K562 (cell line): ENCODE measurements around the gene SLC35B1. TPM values are rescaled to one million over a fixed set of nuclear protein-coding genes. Genes with fewer than 3 reads are reported as not detected.

Experiments used
- ARHGAP35 ChIP-seq: fragments of 450-650 bp; IDR thresholded peaks from 2 replicates; pipeline ENCODE4 v1.6.1; 2018; ENCODE audit not compliant: partially characterized antibody
- CBFA2T3 ChIP-seq: fragments of 450-650 bp; IDR thresholded peaks from 2 replicates; pipeline ENCODE4 v1.6.1; 2017
- EP400 ChIP-seq: fragments of 450-650 bp; IDR thresholded peaks from 2 replicates; pipeline ENCODE4 v1.6.1; 2017; ENCODE audit warnings: antibody characterized with exemption, mild to moderate bottlenecking, moderate library complexity
- HDAC2 ChIP-seq: fragments of 450-650 bp; IDR thresholded peaks from 2 replicates; pipeline ENCODE4 v1.6.1; 2016; ENCODE audit warnings: mild to moderate bottlenecking
- KAT2B ChIP-seq: IDR thresholded peaks from one replicate; pipeline ENCODE4 v1.6.1; 2012; ENCODE audit warnings: low read depth, mild to moderate bottlenecking, control low read depth, inconsistent platforms, low read length, moderate library complexity
- NCOR1 ChIP-seq: fragments of 450-650 bp; IDR thresholded peaks from 2 replicates; pipeline ENCODE4 v1.6.1; 2016; ENCODE audit warnings: mild to moderate bottlenecking, moderate library complexity
- PATZ1 ChIP-seq: fragments of 250-450 bp; sonication (Bioruptor Pico); IDR thresholded peaks from 2 replicates; pipeline ENCODE4 v1.5.0; 2020; ENCODE audit warnings: mild to moderate bottlenecking, borderline replicate concordance
- PCBP2 ChIP-seq: fragments of 200-400 bp; formaldehyde crosslinking; IDR thresholded peaks from 2 replicates; pipeline ENCODE4 v1.6.1; 2018; ENCODE audit warnings: low read length, low read depth, mild to moderate bottlenecking, moderate library complexity; ENCODE audit not compliant: poor library complexity, severe bottlenecking
- POLR2G ChIP-seq: fragments of 200-400 bp; formaldehyde crosslinking; IDR thresholded peaks from 2 replicates; pipeline ENCODE4 v1.6.1; 2017; ENCODE audit warnings: low read depth, mild to moderate bottlenecking, antibody characterized with exemption, low read length, moderate library complexity
- SMAD1 ChIP-seq: fragments of 150-350 bp; IDR thresholded peaks from 2 replicates; pipeline ENCODE4 v1.6.1; 2014; ENCODE audit warnings: low read length, low read depth; ENCODE audit not compliant: partially characterized antibody
- TAF15 ChIP-seq: fragments of 200-400 bp; formaldehyde crosslinking; IDR thresholded peaks from 2 replicates; pipeline ENCODE4 v1.6.1; 2017; ENCODE audit warnings: mild to moderate bottlenecking, low read depth, low read length, moderate library complexity
- TSHZ1 ChIP-seq: fragments of 250-450 bp; sonication (Bioruptor Pico); IDR thresholded peaks from 2 replicates; pipeline ENCODE4 v1.4.0; 2020; ENCODE audit warnings: mild to moderate bottlenecking, moderate library complexity
- ZNF23 ChIP-seq: fragments of 250-450 bp; sonication (Bioruptor Pico); IDR thresholded peaks from 2 replicates; pipeline ENCODE4 v1.4.0; 2020; ENCODE audit warnings: mild to moderate bottlenecking
- ZNF280B ChIP-seq: fragments of 250-450 bp; sonication (Bioruptor Pico); IDR thresholded peaks from 2 replicates; pipeline ENCODE4 v1.5.1; 2021; ENCODE audit warnings: mild to moderate bottlenecking
- ZNF57 ChIP-seq: fragments of 450-650 bp; formaldehyde crosslinking; IDR thresholded peaks from 2 replicates; pipeline ENCODE4 v1.4.0; 2020; ENCODE audit warnings: mild to moderate bottlenecking, moderate library complexity
- ZNF668 ChIP-seq: fragments of 250-450 bp; sonication (Bioruptor Pico); IDR thresholded peaks from 2 replicates; pipeline ENCODE4 v1.8.0; 2022; ENCODE audit warnings: mild to moderate bottlenecking, inconsistent platforms
- ZSCAN32 ChIP-seq: fragments of 450-650 bp; formaldehyde crosslinking; IDR thresholded peaks from 2 replicates; pipeline ENCODE4 v1.4.0; 2020; ENCODE audit warnings: mild to moderate bottlenecking, moderate library complexity
- polyA plus RNA-seq, 8 experiments: library from polyadenylated mRNA; depleted of rRNA in 4 of 8; stranded (reverse) in 5 of 8; unstranded in 3 of 8; fragments of >200 nt; fragmentation: Nextera tagmentation in 2 of 8; fragmentation: Illumina TruSeq in 1 of 8; extraction: Ambion mirVana in 2 of 8; extraction: Trizol in 1 of 8; gene quantifications; 2 replicates each; pipeline versions ENCODE4 v1.2.1 to v1.2.3, GENCODE V29; 2011 to 2014; ENCODE audit warnings: inconsistent platforms in 1 of 8, missing spikeins in 1 of 8
- total RNA-seq, 7 experiments: library from RNA; depleted of rRNA in 6 of 7; stranded (reverse); fragments of >200 nt in 6 of 7; fragmentation: Illumina TruSeq in 2 of 7; extraction: Trizol in 2 of 7; gene quantifications; 2 replicates each; pipeline versions ENCODE4 v1.2.1 to v1.2.3, GENCODE V29; 2011 to 2021; ENCODE audit warnings: low replicate concordance in 1 of 7
- TF ChIP-seq, protein P1 (sequence below): fragments of 450-650 bp; formaldehyde crosslinking; IDR thresholded peaks from 2 replicates; pipeline ENCODE4 v1.4.0; 2020; ENCODE audit warnings: mild to moderate bottlenecking, moderate library complexity
- TF ChIP-seq, protein P2 (sequence below): sonication (generic); formaldehyde crosslinking; IDR thresholded peaks from 2 replicates; pipeline ENCODE4 v1.8.0; 2022; ENCODE audit warnings: mild to moderate bottlenecking, missing genetic modification reagents

The SLC35B1 gene
- total and polyA plus RNA-seq, 9 of the 15 experiments (the other 6 are each of a cell fraction or from before 2014, with no cell fraction given) = 51.4 to 87.9 (median 66.3) TPM

GRCh38 chr17:49739641-49740271, 32.0 kb upstream of the SLC35B1 start (continued):
- no peak for TF ChIP-seq TSHZ1 (CRISPR knock-in tag)
- no peak for TF ChIP-seq ZNF280B (CRISPR knock-in tag)
- TF ChIP-seq PCBP2 = no peak
- TF ChIP-seq CBFA2T3 = peak; percentile 100
- TF ChIP-seq ZNF668 (CRISPR knock-in tag) = peak; percentile 82; the same call in 1 of the 2 replicates
- 0 out of 2 replicates have a peak, but pooled peaks have one; percentile 69 for TF ChIP-seq ZNF23 (CRISPR knock-in tag)
- no peak for TF ChIP-seq TAF15
- no peak for TF ChIP-seq ARHGAP35
- TF ChIP-seq POLR2G = peak; percentile 43
- TF ChIP-seq ZSCAN32 (CRISPR knock-in tag) = no peak
- TF ChIP-seq ZNF57 (CRISPR knock-in tag) = no peak
- TF ChIP-seq KAT2B = no peak
- TF ChIP-seq EP400 = peak; percentile 91
- TF ChIP-seq PATZ1 (CRISPR knock-in tag) = peak; percentile 82
- TF ChIP-seq, protein P1, sequence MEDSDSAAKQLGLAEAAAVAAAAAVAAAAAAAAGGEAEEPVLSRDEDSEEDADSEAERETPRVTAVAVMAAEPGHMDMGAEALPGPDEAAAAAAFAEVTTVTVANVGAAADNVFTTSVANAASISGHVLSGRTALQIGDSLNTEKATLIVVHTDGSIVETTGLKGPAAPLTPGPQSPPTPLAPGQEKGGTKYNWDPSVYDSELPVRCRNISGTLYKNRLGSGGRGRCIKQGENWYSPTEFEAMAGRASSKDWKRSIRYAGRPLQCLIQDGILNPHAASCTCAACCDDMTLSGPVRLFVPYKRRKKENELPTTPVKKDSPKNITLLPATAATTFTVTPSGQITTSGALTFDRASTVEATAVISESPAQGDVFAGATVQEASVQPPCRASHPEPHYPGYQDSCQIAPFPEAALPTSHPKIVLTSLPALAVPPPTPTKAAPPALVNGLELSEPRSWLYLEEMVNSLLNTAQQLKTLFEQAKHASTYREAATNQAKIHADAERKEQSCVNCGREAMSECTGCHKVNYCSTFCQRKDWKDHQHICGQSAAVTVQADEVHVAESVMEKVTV (CRISPR knock-in tag) = peak; percentile 39; the same call in 1 of the 2 replicates
- TF ChIP-seq, protein P2, sequence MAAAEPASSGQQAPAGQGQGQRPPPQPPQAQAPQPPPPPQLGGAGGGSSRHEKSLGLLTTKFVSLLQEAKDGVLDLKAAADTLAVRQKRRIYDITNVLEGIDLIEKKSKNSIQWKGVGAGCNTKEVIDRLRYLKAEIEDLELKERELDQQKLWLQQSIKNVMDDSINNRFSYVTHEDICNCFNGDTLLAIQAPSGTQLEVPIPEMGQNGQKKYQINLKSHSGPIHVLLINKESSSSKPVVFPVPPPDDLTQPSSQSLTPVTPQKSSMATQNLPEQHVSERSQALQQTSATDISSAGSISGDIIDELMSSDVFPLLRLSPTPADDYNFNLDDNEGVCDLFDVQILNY (CRISPR knock-in tag) = no peak
- peak; percentile 100 for TF ChIP-seq NCOR1
- TF ChIP-seq HDAC2 = peak; percentile 99
- TF ChIP-seq SMAD1 = peak; percentile 99
